GM23338 (cell line): Measurements from ENCODE around the gene MCM3. TPM values are rescaled to one million over a fixed set of nuclear protein-coding genes. Genes with fewer than 3 reads are reported as not detected.

Experiments
- ATAC-seq: fragments of 200-7000 bp; cut with Tn5 transposase; 3 replicates; pipeline ENCODE4 v1.9.1; 2020
- DNase-seq: peaks from one replicate; pipeline ENCODE4 v3.0.0-alpha.2; 2015; ENCODE audit warnings: low spot score
- H2AFZ ChIP-seq: fragments of 200-600 bp; sonication (generic); 2 replicates; pipeline ENCODE4 v1.8.0; 2016; ENCODE audit warnings: antibody characterized with exemption, mild to moderate bottlenecking, moderate library complexity
- H3F3A ChIP-seq: fragments of 200-600 bp; sonication (generic); replicated peaks from 2 replicates; pipeline ENCODE4 v1.8.0; 2017; ENCODE audit warnings: antibody characterized with exemption, mixed run types, low read depth
- H3K27ac ChIP-seq: fragments of 200-600 bp; sonication (generic); 2 replicates; pipeline ENCODE4 v1.6.1; 2016; ENCODE audit warnings: low read depth
- H3K27me3 ChIP-seq: fragments of 200-600 bp; sonication (generic); 2 replicates; pipeline ENCODE4 v1.8.0; 2016; ENCODE audit warnings: mild to moderate bottlenecking, mixed run types, moderate library complexity; ENCODE audit not compliant: insufficient read depth
- H3K36me3 ChIP-seq: fragments of 200-600 bp; sonication (generic); 2 replicates; pipeline ENCODE4 v1.8.0; 2016; ENCODE audit warnings: mild to moderate bottlenecking; ENCODE audit not compliant: insufficient read depth
- H3K4me1 ChIP-seq: fragments of 200-600 bp; sonication (generic); 2 replicates; pipeline ENCODE4 v1.8.0; 2016; ENCODE audit warnings: mild to moderate bottlenecking, moderate library complexity; ENCODE audit not compliant: insufficient read depth
- H3K4me2 ChIP-seq: fragments of 200-600 bp; sonication (generic); 2 replicates; pipeline ENCODE4 v1.7.1; 2017; ENCODE audit warnings: mixed run types
- H3K4me3 ChIP-seq: fragments of 200-600 bp; sonication (generic); 2 replicates; pipeline ENCODE4 v1.6.1; 2016; ENCODE audit warnings: mixed run types
- H3K79me2 ChIP-seq: fragments of 200-600 bp; sonication (generic); replicated peaks from 2 replicates; pipeline ENCODE4 v1.8.0; 2017; ENCODE audit warnings: mild to moderate bottlenecking; ENCODE audit not compliant: insufficient read depth
- H3K9me2 ChIP-seq: fragments of 200-600 bp; sonication (generic); 2 replicates; pipeline ENCODE4 v1.8.0; 2017; ENCODE audit not compliant: insufficient read depth
- H4K20me1 ChIP-seq: fragments of 200-600 bp; sonication (generic); replicated peaks from 2 replicates; pipeline ENCODE4 v1.8.0; 2017; ENCODE audit warnings: mild to moderate bottlenecking; ENCODE audit not compliant: insufficient read depth
- H3K27ac Mint-ChIP-seq: 2 replicates; pipeline ENCODE4 v1.8.0; 2020; ENCODE audit warnings: inconsistent platforms, mild to moderate bottlenecking, moderate library complexity, mixed read lengths
- H3K27me3 Mint-ChIP-seq: 3 replicates; pipeline ENCODE4 v1.8.0; 2022; ENCODE audit warnings: low read depth, mild to moderate bottlenecking, moderate library complexity, mixed read lengths, inconsistent platforms; ENCODE audit not compliant: insufficient read depth, poor library complexity
- H3K36me3 Mint-ChIP-seq: 3 replicates; pipeline ENCODE4 v1.8.0; 2021; ENCODE audit warnings: low read depth, mild to moderate bottlenecking, inconsistent platforms, moderate library complexity, mixed read lengths
- H3K4me1 Mint-ChIP-seq: 3 replicates; pipeline ENCODE4 v1.8.0; 2020; ENCODE audit warnings: mild to moderate bottlenecking, inconsistent platforms, mixed read lengths
- H3K4me3 Mint-ChIP-seq: 3 replicates; pipeline ENCODE4 v1.8.0; 2021; ENCODE audit warnings: moderate library complexity, mild to moderate bottlenecking, inconsistent platforms, mixed read lengths
- H3K9me3 Mint-ChIP-seq: 3 replicates; pipeline ENCODE4 v1.8.0; 2020; ENCODE audit warnings: moderate library complexity, mild to moderate bottlenecking, inconsistent platforms, mixed read lengths
- CTCF ChIP-seq, 2 experiments: fragments of 200-600 bp in 1 of 2; sonication (generic) in 1 of 2; conservative IDR thresholded peaks; 2 replicates each; pipeline versions ENCODE4 v1.5.1 to v1.6.1; 2016 to 2017; ENCODE audit warnings: antibody characterized with exemption in 2 of 2, low read depth in 2 of 2, mild to moderate bottlenecking in 2 of 2, moderate library complexity in 1 of 2
- JUNB ChIP-seq: IDR thresholded peaks from one replicate; pipeline ENCODE4 v1.6.1; 2016; ENCODE audit warnings: antibody characterized with exemption; ENCODE audit not compliant: unreplicated experiment
- NANOG ChIP-seq: IDR thresholded peaks from 2 replicates; pipeline ENCODE4 v1.6.1; 2016; ENCODE audit warnings: antibody characterized with exemption, borderline replicate concordance
- ZNF331 ChIP-seq: fragments of 250-450 bp; sonication (Bioruptor Pico); IDR thresholded peaks from 2 replicates; pipeline ENCODE4 v1.5.0; 2020; ENCODE audit warnings: low read depth, mild to moderate bottlenecking, moderate library complexity
- polyA plus RNA-seq: library from polyadenylated mRNA; unstranded; fragments of >200 nt; fragmentation: Nextera tagmentation; extraction: Ambion mirVana; gene quantifications from 2 replicates; pipeline ENCODE4 v1.2.1, GENCODE V29; 2016
- total RNA-seq: library from RNA; depleted of rRNA; stranded (reverse); fragments of >200 nt; shearing (Covaris generic); gene quantifications from 2 replicates; pipeline ENCODE4 v1.2.3, GENCODE V29; 2014
- TF ChIP-seq, protein P1 (sequence below): IDR thresholded peaks from one replicate; pipeline ENCODE4 v1.6.1; 2018; ENCODE audit warnings: antibody characterized with exemption; ENCODE audit not compliant: unreplicated experiment
- TF ChIP-seq, protein P2 (sequence below): IDR thresholded peaks from 2 replicates; pipeline ENCODE4 v1.6.1; 2016; ENCODE audit warnings: antibody characterized with exemption

MCM3 gene
- total and polyA plus RNA-seq, 2 experiments from 2014 or later = 157 to 369 TPM

DNA sequence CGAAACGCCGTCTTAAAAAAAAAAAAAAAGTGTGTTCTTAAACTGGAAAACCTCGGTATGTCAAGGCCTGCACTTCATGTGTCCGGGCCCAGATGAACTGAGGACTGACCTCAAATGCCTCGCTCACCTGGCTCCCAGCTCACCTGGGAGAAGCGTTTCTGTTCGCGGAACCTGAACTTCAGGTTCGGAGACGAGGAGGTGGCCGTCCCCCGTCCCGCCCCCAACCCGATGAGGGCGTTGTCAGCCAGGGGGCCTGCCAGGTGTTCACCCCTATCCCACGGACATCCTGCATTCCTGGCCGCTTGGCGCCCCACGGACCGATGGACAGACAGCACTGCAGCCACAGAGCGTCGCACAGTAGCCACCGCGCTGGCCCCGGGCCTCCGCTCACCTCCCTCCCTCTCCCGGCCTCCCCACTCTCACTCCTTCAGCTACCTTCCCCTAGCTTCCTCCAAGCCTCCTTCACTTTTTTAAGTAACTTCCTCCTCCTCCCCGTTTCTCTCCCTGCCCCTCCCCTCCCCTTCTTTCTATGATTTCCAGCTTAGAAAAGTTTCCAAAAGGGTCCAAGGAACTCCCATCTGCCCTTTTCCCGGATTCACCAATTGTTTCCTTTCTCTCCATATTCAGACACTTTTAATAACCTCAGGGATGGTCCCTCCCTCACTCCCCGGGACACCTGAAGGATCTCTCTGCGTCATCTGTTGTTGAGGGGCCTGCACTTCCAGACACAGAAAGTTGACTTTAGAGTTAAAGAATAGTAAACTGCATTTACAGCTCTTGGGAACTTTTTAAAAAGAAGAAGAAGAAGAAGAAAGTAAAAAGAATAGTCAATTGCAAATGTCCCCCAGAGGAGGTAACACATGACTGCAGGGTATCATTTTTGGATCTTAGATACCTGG is 22.7 kb upstream of the MCM3 start:
- peak overlapping the region; percentile 83 for H3K4me3 Mint-ChIP-seq

DNA sequence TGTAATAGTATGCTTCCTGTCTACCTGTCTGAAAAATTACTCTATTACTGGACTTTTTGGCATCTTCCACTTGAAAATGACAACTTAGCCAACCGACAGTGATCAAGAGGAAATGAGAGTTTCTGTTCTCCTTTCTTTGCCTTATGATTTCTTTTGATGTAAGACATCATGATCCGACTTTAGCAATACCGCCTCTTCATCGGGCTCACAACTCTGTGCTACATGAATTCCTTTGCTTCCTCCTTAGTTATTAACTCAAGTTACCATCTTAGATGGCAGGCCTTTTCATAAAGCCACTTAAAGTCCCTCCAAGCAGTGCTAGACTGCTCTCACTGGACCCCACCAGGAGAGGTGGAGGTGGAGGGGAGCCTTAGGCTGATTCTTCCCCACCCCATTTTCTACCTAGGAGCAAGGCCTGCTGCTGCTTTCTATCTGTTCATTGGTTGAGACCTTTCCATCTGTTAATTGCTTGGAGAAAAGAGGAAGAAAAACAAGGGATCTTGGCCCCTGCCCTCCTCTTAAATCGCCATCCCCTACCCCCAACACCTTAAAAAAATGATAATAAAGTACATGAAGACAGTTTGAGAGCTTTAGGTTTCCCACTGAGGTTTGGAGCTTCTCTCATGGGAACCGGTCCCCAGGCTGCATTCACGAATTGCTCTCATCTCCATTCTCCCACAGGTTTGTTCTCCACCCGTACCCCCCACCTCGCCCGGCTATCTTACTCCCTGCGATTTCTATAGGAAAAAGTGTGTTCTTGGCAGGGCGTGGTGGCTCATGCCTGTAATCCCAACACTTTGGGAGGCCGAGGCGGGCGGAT is 21.6 kb upstream of the MCM3 start:
- H3K27me3 ChIP-seq = peaks cover 5% of the 10 kb centered on the region; the same call in 1 of the 2 replicates
- no peaks in the 10 kb centered on the region; the same call in 1 of the 2 replicates for H3K4me1 ChIP-seq
- peak overlapping the region; percentile 82; the same call in 1 of the 2 replicates for H2AFZ ChIP-seq
- no peaks in the 10 kb centered on the region for H3K9me2 ChIP-seq
- Mint-ChIP-seq H3K27ac (no peak overlapping the region), H3K36me3 (no peaks in the 10 kb centered on the region), H3K27me3 (peaks cover 9% of the 10 kb centered on the region), H3K4me3 (peak overlapping the region; percentile 83; the same call in 2 of the 3 replicates), H3K9me3 (no peaks in the 10 kb centered on the region), H3K4me1 (peaks cover 7% of the 10 kb centered on the region; the same call in 2 of the 3 replicates)
- ATAC-seq (no peak), DNase-seq (no peak)
- H3K79me2 ChIP-seq = no peaks in the 10 kb centered on the region
- no peak overlapping the region for H3K27ac ChIP-seq
- peak overlapping the region; percentile 71 for H3K4me3 ChIP-seq
- H3K4me2 ChIP-seq = peak overlapping the region; percentile 78; the same call in 1 of the 2 replicates
- no peaks in the 10 kb centered on the region for H3F3A ChIP-seq
- no peaks in the 10 kb centered on the region for H4K20me1 ChIP-seq
- no peaks in the 10 kb centered on the region for H3K36me3 ChIP-seq
- TF ChIP-seq, protein P1, sequence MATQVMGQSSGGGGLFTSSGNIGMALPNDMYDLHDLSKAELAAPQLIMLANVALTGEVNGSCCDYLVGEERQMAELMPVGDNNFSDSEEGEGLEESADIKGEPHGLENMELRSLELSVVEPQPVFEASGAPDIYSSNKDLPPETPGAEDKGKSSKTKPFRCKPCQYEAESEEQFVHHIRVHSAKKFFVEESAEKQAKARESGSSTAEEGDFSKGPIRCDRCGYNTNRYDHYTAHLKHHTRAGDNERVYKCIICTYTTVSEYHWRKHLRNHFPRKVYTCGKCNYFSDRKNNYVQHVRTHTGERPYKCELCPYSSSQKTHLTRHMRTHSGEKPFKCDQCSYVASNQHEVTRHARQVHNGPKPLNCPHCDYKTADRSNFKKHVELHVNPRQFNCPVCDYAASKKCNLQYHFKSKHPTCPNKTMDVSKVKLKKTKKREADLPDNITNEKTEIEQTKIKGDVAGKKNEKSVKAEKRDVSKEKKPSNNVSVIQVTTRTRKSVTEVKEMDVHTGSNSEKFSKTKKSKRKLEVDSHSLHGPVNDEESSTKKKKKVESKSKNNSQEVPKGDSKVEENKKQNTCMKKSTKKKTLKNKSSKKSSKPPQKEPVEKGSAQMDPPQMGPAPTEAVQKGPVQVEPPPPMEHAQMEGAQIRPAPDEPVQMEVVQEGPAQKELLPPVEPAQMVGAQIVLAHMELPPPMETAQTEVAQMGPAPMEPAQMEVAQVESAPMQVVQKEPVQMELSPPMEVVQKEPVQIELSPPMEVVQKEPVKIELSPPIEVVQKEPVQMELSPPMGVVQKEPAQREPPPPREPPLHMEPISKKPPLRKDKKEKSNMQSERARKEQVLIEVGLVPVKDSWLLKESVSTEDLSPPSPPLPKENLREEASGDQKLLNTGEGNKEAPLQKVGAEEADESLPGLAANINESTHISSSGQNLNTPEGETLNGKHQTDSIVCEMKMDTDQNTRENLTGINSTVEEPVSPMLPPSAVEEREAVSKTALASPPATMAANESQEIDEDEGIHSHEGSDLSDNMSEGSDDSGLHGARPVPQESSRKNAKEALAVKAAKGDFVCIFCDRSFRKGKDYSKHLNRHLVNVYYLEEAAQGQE = no peak
- TF ChIP-seq JUNB (no peak), ZNF331 (no peak)
- TF ChIP-seq, protein P2, sequence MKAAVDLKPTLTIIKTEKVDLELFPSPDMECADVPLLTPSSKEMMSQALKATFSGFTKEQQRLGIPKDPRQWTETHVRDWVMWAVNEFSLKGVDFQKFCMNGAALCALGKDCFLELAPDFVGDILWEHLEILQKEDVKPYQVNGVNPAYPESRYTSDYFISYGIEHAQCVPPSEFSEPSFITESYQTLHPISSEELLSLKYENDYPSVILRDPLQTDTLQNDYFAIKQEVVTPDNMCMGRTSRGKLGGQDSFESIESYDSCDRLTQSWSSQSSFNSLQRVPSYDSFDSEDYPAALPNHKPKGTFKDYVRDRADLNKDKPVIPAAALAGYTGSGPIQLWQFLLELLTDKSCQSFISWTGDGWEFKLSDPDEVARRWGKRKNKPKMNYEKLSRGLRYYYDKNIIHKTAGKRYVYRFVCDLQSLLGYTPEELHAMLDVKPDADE = no peak

More for the DNA sequence above, 22.7 kb upstream of the MCM3 start:
- H3K4me2 ChIP-seq = peak overlapping the region; percentile 78
- H3K27me3 Mint-ChIP-seq = peaks cover 10% of the 10 kb centered on the region
- H3F3A ChIP-seq = no peaks in the 10 kb centered on the region
- no peaks in the 10 kb centered on the region for H3K79me2 ChIP-seq
- H4K20me1 ChIP-seq = no peaks in the 10 kb centered on the region
- ATAC-seq (peak; percentile 89), DNase-seq (peak; percentile 74)
- peaks cover 7% of the 10 kb centered on the region; the same call in 2 of the 3 replicates for H3K4me1 Mint-ChIP-seq
- H3K9me2 ChIP-seq = no peaks in the 10 kb centered on the region
- peaks cover 5% of the 10 kb centered on the region; the same call in 1 of the 2 replicates for H3K27me3 ChIP-seq
- no peaks in the 10 kb centered on the region for H3K36me3 Mint-ChIP-seq
- H3K4me1 ChIP-seq = no peaks in the 10 kb centered on the region; the same call in 1 of the 2 replicates
- no peak overlapping the region for H3K27ac ChIP-seq
- H3K4me3 ChIP-seq = peak overlapping the region; percentile 71
- H3K27ac Mint-ChIP-seq = no peak overlapping the region
- TF ChIP-seq NANOG (no peak), CTCF (conservative IDR thresholded peaks at IDR 0.05; ENCODE audit: low read depth in 2 of 2) (0 out of 4 replicates have a peak, but pooled peaks of 1 of the 2 experiments have one; percentile 1)
- no peaks in the 10 kb centered on the region for H3K9me3 Mint-ChIP-seq
- H3K36me3 ChIP-seq = no peaks in the 10 kb centered on the region
- peak overlapping the region; percentile 82 for H2AFZ ChIP-seq
